Epithelial cell of esophagus (primary cell): ENCODE results near the gene DMRTC1B.
"Not testable (repeated sequence)": the region's sequence is repeated elsewhere in the genome, so short reads cannot be mapped to it uniquely, and the experiment has no call there.

Source experiments
- DNase-seq: peaks from one replicate; pipeline ENCODE4 v3.0.0; 2010; ENCODE audit warnings: low read depth
- H3K4me3 ChIP-seq: 2 replicates; pipeline ENCODE4 v1.5.1; 2011; ENCODE audit warnings: mild to moderate bottlenecking, low read length, control low read depth
- TF ChIP-seq, protein P1 (sequence below): IDR thresholded peaks from 2 replicates; pipeline ENCODE4 v1.5.1; 2011; ENCODE audit warnings: low read depth, mild to moderate bottlenecking, low read length, control low read depth, inconsistent platforms; ENCODE audit not compliant: insufficient read depth; ENCODE audit errors: missing control alignments

The DMRTC1B gene, protein sequence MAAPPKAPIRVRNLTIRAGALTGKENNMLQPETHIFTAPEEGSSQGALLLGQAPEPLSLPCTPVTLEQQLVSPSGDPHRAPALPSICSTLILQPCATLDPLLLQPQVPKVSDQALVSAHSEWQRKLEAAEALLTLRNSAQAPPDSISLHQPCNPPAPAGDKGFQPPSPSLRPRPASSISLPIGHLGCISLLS

DNA sequence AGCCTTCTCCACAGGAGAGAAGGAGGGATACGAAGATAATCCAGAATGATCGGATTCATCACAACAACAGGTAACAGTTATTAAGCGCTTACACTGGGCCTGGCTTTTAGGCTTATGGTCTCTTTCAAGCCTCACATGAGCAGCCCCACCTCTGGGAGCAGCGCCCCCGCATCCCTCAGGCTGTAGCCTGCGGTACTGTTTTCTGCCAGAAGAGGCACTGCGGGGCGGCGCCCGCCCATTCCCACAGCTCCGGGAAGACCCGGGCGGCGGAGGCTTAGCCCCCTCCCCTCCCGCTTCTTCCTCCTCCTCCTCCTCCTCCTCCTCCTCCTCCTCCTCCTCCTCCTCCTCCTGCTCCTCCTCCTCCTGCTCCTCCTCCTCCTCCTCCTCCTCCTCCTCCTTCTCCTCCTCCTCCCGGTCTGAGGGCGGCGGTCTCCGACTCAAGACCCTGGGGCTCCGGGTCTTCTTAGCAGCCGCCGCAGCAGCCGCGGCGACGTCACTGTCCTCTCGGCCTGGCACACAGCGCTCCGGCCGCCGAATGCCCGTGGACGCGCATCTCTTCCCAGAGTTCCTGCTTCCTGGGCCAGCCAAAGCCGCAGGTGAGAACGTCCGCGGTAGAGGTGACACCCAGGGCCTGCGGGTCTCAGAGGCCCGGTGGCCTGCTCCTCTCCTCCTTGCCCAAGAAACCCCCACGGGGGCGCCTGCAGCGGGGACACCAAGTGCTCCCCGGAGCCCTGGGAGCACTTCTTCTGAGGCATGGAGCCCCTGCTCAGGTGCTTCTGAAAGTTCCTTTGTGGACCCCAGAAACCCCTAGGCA, at the start of gene DMRTC1B:
TSS of gene DMRTC1B (plus strand) at position 238 of the 814 bp plus-strand sequence. CDS start 68,246 bp downstream, outside the sequence.
- not testable (repeated sequence) for DNase-seq

DNA sequence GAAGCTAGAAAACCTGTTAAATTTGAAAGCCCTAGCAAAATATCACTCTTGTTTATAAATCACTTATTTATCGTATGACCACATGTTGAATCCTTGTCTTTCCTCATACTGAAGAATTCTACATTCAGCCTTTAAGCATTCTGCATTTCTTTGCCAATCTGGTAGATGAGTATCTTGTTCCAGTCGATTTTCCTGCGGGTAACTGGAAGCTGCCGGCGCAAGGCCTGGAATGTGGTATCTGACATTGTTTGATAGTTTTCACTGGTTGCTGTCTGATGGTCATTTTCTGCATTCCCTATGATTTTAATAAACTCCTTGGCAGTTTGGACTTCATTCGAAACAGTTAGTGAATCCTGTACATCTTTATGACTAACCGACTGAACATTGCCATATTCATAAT, 48.8 kb upstream of the DMRTC1B start:
- DNase-seq = no peak
- TF ChIP-seq, protein P1, sequence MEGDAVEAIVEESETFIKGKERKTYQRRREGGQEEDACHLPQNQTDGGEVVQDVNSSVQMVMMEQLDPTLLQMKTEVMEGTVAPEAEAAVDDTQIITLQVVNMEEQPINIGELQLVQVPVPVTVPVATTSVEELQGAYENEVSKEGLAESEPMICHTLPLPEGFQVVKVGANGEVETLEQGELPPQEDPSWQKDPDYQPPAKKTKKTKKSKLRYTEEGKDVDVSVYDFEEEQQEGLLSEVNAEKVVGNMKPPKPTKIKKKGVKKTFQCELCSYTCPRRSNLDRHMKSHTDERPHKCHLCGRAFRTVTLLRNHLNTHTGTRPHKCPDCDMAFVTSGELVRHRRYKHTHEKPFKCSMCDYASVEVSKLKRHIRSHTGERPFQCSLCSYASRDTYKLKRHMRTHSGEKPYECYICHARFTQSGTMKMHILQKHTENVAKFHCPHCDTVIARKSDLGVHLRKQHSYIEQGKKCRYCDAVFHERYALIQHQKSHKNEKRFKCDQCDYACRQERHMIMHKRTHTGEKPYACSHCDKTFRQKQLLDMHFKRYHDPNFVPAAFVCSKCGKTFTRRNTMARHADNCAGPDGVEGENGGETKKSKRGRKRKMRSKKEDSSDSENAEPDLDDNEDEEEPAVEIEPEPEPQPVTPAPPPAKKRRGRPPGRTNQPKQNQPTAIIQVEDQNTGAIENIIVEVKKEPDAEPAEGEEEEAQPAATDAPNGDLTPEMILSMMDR = no peak
- no peak overlapping the region for H3K4me3 ChIP-seq

More for the DNA sequence above, at the start of gene DMRTC1B:
- not testable (repeated sequence) for H3K4me3 ChIP-seq

DNA sequence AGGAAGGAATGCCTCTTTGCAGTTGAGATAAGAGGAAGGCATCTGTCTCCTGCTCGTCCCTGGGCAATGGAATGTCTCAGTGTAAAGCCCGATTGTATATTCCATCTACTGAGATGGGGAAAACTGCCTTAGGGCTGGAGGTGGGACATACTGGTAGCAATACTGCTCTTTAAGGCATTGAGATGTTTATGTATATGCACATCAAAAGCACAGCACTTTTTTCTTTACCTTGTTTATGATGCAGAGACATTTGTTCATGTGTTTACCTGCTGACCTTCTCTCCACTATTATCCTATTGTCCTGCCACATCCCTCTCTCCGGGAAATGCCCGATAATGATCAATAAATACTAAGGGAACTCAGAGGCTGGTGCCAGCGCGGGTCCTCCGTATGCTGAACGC, 43.1 kb upstream of the DMRTC1B start:
- not testable (repeated sequence) for DNase-seq, H3K4me3 ChIP-seq

DNA sequence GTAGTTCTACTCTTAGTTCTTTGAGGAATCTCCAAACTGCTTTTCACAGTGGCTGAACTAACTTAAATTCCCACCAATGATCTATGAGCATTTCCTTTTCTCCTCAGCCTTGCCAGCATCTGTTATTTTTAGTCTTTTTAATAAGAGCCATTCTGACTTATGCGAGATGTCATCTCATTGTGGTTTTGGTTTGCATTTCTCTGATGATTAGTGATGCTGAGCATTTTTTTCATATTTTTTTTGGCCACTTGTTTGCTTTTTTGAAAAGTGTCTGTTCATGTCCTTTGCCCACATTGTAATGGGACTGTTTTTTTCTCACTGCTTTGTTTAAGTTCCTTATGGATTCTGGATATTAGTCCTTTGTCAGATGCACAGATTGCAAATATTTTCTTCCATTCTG, 41.1 kb upstream of the DMRTC1B start:
- TF ChIP-seq, protein P1 = no peak
- no peak for DNase-seq
- H3K4me3 ChIP-seq = no peak overlapping the region

DNA sequence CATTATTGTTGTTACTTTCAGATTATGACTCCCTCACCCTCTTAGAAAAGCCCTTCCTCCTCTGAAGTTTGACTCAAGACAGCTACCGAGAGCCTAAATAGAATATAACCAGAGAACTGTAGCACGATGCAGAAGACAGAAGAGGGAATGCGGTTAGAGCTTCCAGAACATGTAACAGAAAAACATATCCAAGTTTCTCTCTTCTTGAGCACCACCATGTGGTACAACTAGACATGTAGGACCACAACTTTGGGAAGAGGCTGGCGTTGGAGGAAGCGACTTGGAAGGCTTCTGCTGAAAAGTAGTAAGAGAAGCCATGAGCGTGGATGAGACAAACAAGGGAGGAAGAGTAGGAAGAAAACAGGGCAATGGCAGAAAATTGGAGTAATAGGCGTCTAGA, 31.1 kb upstream of the DMRTC1B start:
- H3K4me3 ChIP-seq, DNase-seq: not testable (repeated sequence)

DNA sequence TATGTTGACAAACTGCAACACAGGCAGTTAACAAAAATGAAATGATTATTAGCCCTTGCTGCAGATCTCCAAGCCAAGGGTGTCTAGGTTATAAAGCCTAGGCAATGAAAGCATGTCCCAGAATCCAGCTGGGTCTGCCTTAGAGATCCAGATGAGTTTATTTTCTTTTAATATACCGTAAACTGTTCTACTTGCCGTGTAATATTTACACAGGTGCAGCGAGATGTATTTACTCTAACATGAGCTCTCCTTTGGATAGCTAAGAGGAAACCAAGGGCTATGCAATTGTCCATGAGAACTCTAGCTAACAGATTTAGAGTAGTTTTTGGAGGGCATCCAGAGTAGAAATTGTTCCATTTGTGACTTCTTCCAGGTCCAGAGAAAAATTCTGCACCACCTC, 28.1 kb upstream of the DMRTC1B start:
- not testable (repeated sequence) for H3K4me3 ChIP-seq, DNase-seq

DNA sequence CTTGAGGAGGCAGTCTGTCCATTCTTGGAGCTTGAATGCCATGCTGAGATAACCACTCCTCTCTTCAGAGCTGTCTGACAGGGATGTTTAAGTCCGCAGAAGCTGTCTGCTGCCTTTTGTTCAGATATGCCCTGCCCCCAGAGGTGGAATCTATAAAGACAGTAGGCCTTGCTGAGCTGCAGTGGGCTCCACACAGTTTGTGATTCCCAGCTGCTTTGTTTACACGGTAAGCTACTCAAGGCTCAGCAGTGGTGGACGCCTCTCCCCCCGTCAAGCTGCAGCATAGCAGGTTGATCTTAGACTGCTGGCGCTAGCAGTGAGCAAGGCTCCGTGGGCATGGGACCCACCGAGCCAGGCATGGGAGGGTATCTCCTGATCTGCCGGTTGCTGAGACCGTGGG, 16.2 kb upstream of the DMRTC1B start:
- not testable (repeated sequence) for H3K4me3 ChIP-seq, DNase-seq

DNA sequence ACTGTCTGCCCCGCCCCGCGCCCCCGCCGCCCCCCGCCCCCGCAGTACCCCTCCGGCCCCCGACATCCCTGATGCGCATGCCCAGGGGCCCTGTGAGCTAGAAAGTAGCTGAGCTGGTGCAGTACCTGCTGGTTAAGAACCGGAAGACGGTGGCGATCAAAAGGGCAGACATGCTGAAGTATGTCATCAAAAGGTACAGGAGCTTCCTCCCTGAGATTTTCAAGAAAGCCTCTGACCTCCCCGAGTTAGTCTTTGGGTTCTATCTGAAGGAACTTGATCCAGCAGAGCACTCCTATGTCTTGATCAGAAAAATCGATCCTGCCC, 739 bp downstream of the DMRTC1B start:
- DNase-seq, H3K4me3 ChIP-seq: not testable (repeated sequence)

DNA sequence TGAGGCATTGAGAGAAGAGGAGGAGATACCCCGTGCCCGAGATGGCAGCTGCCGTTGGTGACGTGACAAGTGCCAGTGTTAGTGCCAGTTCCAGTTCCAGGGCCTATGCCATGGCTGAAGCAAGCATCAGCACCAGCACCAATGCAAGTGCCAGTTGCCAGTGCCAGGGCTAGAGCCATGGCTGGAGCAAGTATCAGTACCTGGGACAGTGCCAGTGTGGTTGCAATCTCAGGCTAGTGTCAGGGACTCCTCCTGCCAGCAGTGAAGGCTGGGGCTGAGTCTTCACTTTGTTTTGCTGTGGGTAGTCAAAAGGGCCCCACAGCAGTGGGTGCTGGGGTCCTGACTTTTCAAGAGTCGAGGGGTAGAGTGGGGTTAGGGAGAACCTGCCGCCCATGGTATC, 1.5 kb downstream of the DMRTC1B start:
- not testable (repeated sequence) for H3K4me3 ChIP-seq, DNase-seq

DNA sequence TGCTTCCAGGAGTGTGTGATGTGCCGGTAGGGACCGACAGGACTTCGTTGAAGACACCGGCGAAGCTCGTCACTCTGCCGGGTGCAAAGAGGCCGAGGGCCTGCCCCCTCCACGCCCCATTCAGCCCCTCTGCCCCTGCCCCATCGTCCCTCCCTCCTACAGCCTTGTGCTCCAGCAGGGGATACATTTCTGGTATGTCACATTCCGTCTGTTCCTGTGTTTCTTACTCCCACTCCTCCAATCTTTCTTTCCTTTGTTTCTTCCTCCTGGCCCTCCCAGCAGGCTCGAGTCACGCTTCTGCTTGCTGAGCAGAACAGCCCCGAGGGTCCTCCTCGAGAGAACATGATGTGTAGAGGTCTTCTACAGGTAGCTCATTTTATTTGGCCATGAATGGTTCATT, 5.9 kb downstream of the DMRTC1B start, which contains the start of gene FAM236B:
TSS of gene FAM236B (minus strand) at position 101 of the 400 bp plus-strand sequence. CDS start at position 1, 100 bp downstream.
- H3K4me3 ChIP-seq, DNase-seq: not testable (repeated sequence)

DNA sequence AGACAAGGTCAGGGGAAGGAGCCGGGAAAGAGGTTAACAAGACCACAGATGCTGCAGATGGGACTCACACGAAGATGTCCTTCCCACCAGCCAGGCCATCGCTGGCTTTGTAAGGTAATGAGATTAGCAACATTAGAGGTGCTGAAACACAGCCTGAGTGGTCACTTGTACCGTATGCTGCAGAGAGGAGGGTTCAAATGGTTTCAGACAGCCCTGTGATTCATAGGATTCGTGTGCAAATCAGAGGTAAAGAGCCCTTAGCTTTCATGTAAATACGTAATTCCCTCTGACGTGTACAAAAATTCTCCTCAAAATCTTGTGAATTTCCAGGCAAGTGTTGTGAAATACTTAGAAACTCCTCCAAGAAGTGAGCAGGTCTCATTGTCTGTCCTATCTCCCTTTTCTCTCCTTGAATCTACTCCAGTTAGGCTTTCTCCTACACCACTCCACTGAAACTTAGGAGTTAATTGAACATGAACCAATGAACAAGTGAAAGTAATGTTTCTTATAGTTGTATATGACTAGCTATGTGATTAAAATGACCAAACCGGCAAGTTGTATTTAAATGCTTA, 6.8 kb downstream of the DMRTC1B start:
- not testable (repeated sequence) for H3K4me3 ChIP-seq, DNase-seq

DNA sequence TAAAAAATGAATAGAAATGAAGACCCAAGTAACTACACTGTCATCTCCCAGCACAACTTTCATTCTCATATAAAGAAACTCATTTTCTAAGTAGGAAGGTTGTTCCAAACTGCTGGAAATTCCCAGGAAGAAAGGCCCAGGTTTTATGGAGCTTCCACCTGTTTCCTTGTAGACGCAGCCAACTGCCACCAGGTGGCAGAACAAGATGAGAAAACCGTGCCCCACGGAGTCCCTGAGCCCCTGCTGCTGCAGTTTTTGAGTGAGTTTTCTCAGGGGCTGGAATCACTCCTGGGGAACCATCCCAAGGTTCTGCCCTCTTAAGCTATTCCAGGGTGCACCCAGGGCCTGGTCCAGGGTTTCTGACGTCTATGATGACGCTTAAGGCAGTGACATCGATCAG, 7.3 kb downstream of the DMRTC1B start:
- not testable (repeated sequence) for H3K4me3 ChIP-seq, DNase-seq

DNA sequence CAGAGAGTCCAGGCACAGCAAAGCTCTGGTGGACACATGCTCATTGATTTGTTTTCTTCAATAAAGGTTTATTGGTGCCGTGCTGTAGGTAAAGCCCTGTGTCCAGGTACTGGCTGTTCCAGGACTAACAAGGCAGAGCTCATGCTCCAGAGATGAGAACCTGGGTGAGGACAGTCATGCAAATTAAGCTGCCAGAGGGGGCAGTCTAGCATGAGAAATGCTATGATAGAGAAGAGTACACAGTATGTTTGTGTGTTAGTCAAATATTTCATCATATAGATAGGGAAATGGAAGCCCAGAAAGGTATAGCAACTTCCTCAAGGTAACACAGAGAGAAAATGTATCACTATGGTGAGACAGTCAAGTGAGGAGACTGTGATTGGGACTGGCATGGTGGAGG, 11.5 kb downstream of the DMRTC1B start:
- DNase-seq, H3K4me3 ChIP-seq: not testable (repeated sequence)

DNA sequence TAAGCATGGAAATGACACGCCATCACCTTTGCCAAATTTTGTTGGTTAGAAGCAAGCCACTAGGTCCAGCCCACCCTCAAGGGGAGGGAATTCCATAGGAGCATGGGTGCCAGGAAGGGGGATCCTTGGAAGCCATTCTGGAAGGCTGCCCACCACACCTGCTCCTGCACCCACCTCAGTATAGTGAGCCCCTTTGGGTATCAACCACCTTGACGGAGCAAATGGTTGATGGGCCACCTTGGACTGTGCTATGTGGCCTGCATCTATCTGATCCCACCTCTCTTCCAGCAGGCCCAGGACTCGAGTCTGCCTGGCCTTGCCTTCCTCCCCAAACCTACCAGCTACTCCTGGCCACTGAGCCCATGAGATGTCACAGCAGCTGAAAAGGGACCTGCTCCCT, 13.7 kb downstream of the DMRTC1B start:
- not testable (repeated sequence) for H3K4me3 ChIP-seq, DNase-seq

DNA sequence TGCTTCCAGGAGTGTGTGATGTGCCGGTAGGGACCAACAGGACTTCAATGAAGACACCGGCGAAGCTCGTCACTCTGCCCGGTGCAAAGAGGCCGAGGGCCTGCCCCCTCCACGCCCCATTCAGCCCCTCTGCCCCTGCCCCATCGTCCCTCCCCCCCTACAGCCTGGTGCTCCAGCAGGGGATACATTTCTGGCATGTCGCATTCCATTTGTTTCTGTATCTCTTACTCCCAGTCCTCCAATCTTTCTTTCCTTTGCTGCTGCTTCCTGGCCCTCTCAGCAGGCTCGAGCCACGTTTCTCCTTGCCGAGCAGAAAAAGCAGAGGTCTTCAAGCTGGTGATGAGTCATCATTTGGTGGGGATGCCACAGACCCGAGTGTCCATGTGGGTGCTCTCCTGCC, 31.4 kb downstream of the DMRTC1B start, which contains the start of gene FAM236D:
TSS of gene FAM236D (minus strand) at position 101 of the 400 bp plus-strand sequence. CDS start at position 1, 100 bp downstream.
- H3K4me3 ChIP-seq, DNase-seq: not testable (repeated sequence)

DNA sequence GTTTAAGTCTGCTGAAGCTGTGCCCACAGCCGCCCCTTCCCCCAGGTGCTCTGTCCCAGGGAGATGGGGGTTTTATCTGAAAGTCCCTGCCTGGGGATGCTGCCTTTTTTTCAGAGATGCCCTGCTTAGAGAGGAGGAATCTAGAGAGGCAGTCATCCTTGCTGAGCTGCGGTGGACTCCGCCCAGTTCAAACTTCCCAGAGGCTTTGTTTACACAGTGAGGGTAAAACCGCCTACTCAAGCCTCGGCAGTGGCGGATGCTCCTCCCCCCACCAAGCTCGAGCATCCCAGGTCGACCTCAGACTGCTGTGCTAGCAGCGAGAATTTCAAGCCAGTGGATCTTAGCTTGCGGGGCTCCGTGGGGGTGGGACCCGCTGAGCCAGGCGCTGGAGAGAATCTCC, 54.0 kb downstream of the DMRTC1B start:
- not testable (repeated sequence) for H3K4me3 ChIP-seq, DNase-seq

DNA sequence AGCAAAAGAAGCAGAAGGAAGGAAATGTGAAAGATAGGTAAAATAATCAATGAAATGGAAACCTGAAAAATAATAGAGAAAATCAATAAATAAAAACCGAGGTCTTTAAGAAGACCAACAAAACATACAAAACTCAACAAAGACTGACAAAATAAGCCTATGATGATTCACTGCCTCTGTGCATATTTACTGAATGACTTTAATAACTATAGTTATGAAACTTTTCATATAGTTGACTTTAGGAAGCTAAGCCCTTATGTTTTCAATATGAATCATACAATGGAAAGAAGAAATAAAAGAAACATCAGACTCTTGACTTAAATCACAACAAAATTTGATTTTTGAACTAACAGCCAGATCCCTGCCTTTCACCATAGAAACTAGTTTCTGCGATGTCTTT, 60.8 kb downstream of the DMRTC1B start:
- not testable (repeated sequence) for H3K4me3 ChIP-seq, DNase-seq
